ENCODE results near the gene ILF2. TPM values are rescaled to one million over a fixed set of nuclear protein-coding genes. Genes with fewer than 3 reads are reported as not detected.

ILF2 gene
- total RNA-seq, 2 experiments from 2014 or later = 140 to 147 TPM

- DNase-seq = no peak
- Histone ChIP-seq H3K9me3 (ENCODE audit: control insufficient read depth in 1 of 2, insufficient read depth in 1 of 2, low read length in 2 of 2) (no peaks in the 10 kb centered on the region), H3K4me1 (ENCODE audit: insufficient read depth, low read length) (no peaks in the 10 kb centered on the region), H3K27me3 (ENCODE audit: control insufficient read depth in 1 of 2, insufficient read depth in 2 of 2, low read length in 2 of 2) (peaks cover 0 to 3% of the 10 kb centered on the region in 2 experiments), H3K27ac (ENCODE audit: low read depth in 1 of 2, low read length in 2 of 2) (no peak overlapping the region), H3K4me3 (ENCODE audit: low read length) (no peak overlapping the region), H3K36me3 (ENCODE audit: insufficient read depth, low read length) (no peaks in the 10 kb centered on the region)
- no peak for ATAC-seq (ENCODE audit: poor library complexity)
- no peak for TF ChIP-seq CTCF (IDR thresholded peaks at IDR 0.05)
- no peak overlapping the region for H3K4me3 Mint-ChIP-seq
- intact Hi-C loops (cut with DNase I, micrococcal nuclease) = no loop called here
- H3K27me3 Mint-ChIP-seq = peaks cover 4% of the 10 kb centered on the region
- no peak overlapping the region for H3K27ac Mint-ChIP-seq
- H3K9me3 Mint-ChIP-seq = no peaks in the 10 kb centered on the region
- H3K4me1 Mint-ChIP-seq (ENCODE audit: low read depth) = no peaks in the 10 kb centered on the region
- POLR2A ChIA-PET = no interaction called here
- no peaks in the 10 kb centered on the region for H3K36me3 Mint-ChIP-seq (ENCODE audit: low read depth)
- CTCF ChIA-PET = interaction anchor here (0.6 kb wide), 1 partner anchor 307 kb away, joined by 3 read pairs; no protein-coding TSS in a partner anchor
These were observed 40.2 kb upstream of the ILF2 start for GRCh38 chr1:153711026-153711425.

GRCh38 chr1:153705484-153705883, 34.7 kb upstream of the ILF2 start:
- Histone ChIP-seq H3K36me3 (ENCODE audit: insufficient read depth, low read length) (no peaks in the 10 kb centered on the region), H3K9me3 (ENCODE audit: control insufficient read depth in 1 of 2, insufficient read depth in 1 of 2, low read length in 2 of 2) (no peaks in the 10 kb centered on the region), H3K4me3 (ENCODE audit: low read length) (no peak overlapping the region), H3K27ac (ENCODE audit: low read depth in 1 of 2, low read length in 2 of 2) (no peak overlapping the region), H3K4me1 (ENCODE audit: insufficient read depth, low read length) (no peaks in the 10 kb centered on the region), H3K27me3 (ENCODE audit: control insufficient read depth in 1 of 2, insufficient read depth in 2 of 2, low read length in 2 of 2) (peaks cover 0 to 3% of the 10 kb centered on the region in 2 experiments)
- no peak overlapping the region for H3K4me3 Mint-ChIP-seq
- H3K9me3 Mint-ChIP-seq = no peaks in the 10 kb centered on the region
- intact Hi-C loops (cut with DNase I, micrococcal nuclease) = no loop called here
- TF ChIP-seq CTCF (IDR thresholded peaks at IDR 0.05) = no peak
- DNase-seq = no peak
- peaks cover under 1% of the 10 kb centered on the region for H3K27me3 Mint-ChIP-seq
- H3K36me3 Mint-ChIP-seq (ENCODE audit: low read depth) = no peaks in the 10 kb centered on the region
- H3K27ac Mint-ChIP-seq = no peak overlapping the region
- no peak for ATAC-seq (ENCODE audit: poor library complexity)
- H3K4me1 Mint-ChIP-seq (ENCODE audit: low read depth) = no peaks in the 10 kb centered on the region
- POLR2A ChIA-PET = no interaction called here
- CTCF ChIA-PET = no interaction called here

- ChIA-PET POLR2A (no interaction called here), CTCF (no interaction called here)
- no peak for TF ChIP-seq CTCF (IDR thresholded peaks at IDR 0.05)
- no peaks in the 10 kb centered on the region for H3K36me3 Mint-ChIP-seq (ENCODE audit: low read depth)
- no peaks in the 10 kb centered on the region for H3K4me1 Mint-ChIP-seq (ENCODE audit: low read depth)
- Histone ChIP-seq H3K4me1 (ENCODE audit: insufficient read depth, low read length) (no peaks in the 10 kb centered on the region), H3K27ac (ENCODE audit: low read depth in 1 of 2, low read length in 2 of 2) (no peak overlapping the region), H3K4me3 (ENCODE audit: low read length) (no peak overlapping the region), H3K9me3 (ENCODE audit: control insufficient read depth in 1 of 2, insufficient read depth in 1 of 2, low read length in 2 of 2) (no peaks in the 10 kb centered on the region), H3K36me3 (ENCODE audit: insufficient read depth, low read length) (no peaks in the 10 kb centered on the region), H3K27me3 (ENCODE audit: control insufficient read depth in 1 of 2, insufficient read depth in 2 of 2, low read length in 2 of 2) (peaks cover 0 to 3% of the 10 kb centered on the region in 2 experiments)
- H3K9me3 Mint-ChIP-seq = no peaks in the 10 kb centered on the region
- no peak overlapping the region for H3K27ac Mint-ChIP-seq
- ATAC-seq (ENCODE audit: poor library complexity) = no peak
- no peak overlapping the region for H3K4me3 Mint-ChIP-seq
- DNase-seq = no peak
- peaks cover 5% of the 10 kb centered on the region for H3K27me3 Mint-ChIP-seq
- intact Hi-C loops (cut with DNase I, micrococcal nuclease) = no loop called here
These were observed 29.0 kb upstream of the ILF2 start for GRCh38 chr1:153699768-153700167.
